Esophagus mucosa (tissue), 1 donor: ENCODE data around the gene SEC14L1. TPM values are rescaled to one million over a fixed set of nuclear protein-coding genes. Genes with fewer than 3 reads are reported as not detected.
"Not testable (repeated sequence)": the region's sequence is repeated elsewhere in the genome, so short reads cannot be mapped to it uniquely, and the experiment has no call there.

Experiments
- ATAC-seq: fragments of 200-7000 bp; cut with Tn5 transposase; one replicate; pipeline ENCODE4 v1.9.1; 2020
- total RNA-seq: library from RNA; stranded (reverse); gene quantifications from one replicate; pipeline ENCODE4 v1.2.4, GENCODE V29; 2023
- donor health status: DM: yes; HTN: yes; CAD: no.

SEC14L1 gene
- total RNA-seq, 1 donor from 2014 or later: 25.9 TPM

DNA sequence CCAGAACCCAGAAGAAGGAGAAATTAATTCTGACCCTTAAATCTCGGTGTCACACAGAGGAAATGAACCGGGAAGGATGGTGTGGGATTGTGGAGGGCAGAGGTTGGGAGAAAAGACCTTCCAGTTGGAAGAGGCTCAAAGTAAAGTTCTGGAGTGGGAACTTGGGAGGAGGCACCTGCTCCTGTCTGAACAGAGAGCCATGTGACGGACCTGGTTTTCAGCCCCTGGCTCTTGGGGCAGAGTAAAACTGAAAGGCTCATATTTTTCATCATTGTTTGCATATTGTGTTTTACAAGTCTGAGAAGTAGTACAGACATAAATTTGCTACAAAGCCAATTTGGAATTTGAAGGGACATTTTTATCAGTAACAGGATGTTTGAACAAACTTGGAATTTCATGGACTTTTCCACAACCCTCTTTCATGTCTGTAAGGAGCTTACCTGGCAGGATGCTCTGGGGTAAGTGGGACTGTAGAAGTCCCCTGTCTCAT, 24.4 kb upstream of the SEC14L1 start:
- no peak for ATAC-seq

DNA sequence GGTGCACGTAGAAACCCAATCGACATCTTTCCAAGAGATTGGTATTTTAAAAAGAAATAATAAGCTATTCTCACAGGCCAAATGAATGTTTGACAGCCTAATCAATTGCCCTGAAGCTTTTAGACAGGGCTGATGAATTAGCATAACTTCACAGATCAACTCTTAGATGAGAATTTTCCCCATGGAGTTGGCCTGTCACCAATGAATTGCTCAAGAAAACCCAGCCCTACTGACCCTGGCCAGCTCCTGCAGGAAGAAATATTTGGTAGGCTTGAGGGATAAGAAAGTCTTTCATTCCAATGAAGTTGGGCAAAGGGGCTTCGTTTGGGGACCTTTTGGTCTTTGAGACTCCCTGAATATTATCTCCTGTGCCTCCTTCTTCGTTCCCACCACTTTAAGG, 23.4 kb upstream of the SEC14L1 start:
- ATAC-seq: no peak

- ATAC-seq: no peak
These were observed 22.4 kb upstream of the SEC14L1 start for GRCh38 chr17:77118251-77118928.

DNA sequence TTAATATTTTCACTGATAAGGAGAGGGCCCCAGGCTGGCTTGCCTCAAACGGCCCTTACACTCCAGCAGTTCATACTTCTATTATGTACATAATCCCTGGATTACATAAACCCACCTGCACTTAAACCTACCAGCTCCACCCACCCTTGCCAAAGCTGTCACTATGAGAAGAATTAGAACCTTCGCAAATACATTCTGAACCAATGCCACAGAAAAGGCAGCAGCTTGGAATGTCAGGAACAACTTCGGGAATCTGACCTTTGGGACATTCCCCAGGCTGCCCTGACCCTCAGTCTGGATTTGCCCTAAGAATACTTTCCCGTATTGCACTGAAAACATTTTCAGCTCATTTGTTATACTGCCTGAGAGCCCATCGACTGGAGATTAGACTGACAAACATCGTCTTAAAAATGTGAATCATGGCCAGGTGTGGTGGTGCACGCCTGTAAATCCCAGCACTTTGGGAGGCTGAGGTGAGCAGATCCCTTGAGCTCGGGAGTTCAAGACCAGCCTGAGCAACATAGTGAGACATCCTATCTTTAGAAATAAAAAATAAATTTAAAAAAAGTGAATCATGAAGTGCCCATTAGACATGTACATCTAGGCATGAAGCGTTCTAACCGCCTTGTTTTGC, 21.0 kb upstream of the SEC14L1 start:
- ATAC-seq: no peak

DNA sequence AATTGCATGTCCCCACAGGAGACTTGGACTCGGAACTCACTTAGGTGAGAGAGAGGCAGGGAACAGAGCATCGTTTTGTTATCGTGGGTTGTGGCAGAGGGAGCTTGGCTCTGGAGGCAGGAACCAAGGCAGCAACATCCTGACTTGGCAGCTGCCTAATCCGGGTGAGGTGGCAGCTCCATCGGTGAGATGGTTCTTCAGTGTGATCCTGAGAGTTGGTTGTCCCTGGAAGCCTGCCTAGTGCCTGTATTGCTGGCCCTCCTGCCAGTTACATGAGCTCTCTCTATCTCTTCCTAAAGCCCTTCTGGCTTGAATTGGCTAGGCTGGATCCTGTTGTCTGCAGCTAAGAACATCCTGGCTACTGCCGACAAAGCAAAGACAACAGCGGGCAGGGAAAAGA, 19.9 kb upstream of the SEC14L1 start:
- ATAC-seq: no peak

- peak; percentile 61 for ATAC-seq
These were observed 16.4 kb upstream of the SEC14L1 start for GRCh38 chr17:77124192-77124889.

DNA sequence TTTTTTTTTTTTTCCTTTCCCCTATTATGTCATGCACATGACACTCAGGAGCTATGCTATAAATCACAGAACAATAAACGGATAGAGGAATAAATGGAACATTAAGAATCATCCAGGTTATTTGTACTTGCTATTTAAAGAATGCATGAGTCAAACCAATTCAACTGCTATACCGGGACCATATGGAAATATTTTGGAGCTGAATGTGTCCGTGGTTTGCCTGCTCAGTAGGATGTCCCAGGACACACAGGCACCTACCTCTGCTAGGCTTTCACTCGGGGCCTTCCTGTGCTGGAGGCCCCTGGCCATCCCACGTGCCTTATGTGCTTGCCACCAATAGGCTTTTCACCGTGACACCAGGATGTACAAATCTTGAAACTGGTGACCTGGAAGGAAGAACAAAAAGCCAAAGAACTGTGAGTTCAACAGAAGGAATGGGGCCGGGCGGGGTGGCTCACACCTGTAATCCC, 15.3 kb upstream of the SEC14L1 start:
- ATAC-seq: peak; percentile 76

DNA sequence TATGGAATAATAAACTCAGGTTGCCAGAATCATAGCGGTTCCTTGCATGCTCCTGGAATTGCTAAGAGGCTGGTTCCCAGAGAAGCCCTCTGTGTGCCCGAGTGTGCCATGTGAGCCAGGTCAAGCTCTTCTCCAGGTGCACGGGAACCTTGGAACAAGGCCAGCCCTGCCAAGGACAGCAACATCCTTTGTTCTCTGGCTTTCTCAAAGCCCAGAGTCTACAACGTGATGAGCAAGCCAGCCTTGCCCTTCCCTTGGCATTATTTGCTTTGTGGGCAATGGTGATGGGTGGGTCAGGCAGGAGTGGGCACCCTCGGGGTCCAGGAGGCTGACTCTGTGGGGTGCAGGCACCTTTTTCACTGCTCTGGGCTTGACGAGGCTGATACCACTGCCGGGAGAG, 14.2 kb upstream of the SEC14L1 start:
- no peak for ATAC-seq

DNA sequence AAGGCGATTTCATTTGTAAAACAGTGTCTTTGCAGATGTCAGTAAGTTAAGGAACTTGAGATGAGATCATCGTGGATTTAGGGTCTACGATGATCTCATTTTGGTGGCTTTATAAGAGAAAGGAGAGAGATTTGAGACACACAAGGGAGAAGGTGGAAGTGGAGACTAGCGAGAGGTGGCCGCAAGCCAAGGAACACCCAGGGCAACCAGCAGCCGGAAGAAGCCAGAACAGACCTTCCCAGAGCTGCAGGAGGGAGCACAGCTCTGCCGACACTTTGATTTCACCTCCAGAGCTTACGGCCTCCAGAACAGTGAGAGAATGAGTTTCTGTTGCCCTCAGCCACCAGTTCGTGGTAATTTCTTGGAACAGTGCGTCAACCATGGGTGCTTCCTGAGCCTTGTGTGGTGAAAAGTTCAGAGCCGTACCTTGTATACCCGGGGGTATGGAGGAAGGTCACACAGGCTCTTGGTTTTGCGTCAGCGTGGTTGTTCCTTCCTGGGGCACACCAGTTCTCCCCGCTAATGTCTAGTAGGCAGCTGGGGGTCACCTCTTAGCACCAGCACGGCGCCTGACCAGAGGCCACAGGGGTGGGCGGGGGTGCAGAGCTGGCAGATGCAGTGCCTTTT, 12.9 kb upstream of the SEC14L1 start:
- ATAC-seq: peak; percentile 24

DNA sequence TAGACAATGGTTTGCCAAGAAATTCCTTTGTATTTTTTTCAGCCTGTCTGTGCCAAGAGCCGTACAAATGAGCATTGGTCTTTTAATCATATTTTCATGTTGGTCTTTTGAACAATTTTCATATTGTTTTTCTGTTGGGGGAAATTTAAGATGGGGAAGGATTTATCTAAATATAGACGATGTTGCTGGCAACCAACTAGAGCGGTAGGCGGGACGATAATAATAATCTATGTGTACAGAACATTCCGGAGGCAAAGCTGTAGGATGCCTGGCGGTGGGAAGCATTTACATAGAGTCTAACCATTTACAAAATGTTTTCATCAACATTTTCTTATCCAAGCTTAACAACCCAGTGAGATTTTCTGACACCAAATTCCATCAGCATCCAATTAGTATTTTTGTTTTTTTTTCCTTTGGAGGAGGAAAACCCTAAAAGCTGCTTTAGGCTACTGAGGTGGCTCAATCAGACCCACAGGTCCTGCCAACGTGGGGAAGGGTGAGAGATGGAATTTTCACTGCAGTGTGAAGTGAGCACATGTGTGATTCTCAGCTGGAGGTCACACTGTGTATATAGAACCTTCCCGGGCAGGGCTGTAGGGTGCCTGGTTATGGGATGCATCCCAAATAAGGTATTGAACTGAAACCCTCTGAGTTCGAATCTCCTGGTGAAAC, 11.7 kb upstream of the SEC14L1 start:
- ATAC-seq: no peak

DNA sequence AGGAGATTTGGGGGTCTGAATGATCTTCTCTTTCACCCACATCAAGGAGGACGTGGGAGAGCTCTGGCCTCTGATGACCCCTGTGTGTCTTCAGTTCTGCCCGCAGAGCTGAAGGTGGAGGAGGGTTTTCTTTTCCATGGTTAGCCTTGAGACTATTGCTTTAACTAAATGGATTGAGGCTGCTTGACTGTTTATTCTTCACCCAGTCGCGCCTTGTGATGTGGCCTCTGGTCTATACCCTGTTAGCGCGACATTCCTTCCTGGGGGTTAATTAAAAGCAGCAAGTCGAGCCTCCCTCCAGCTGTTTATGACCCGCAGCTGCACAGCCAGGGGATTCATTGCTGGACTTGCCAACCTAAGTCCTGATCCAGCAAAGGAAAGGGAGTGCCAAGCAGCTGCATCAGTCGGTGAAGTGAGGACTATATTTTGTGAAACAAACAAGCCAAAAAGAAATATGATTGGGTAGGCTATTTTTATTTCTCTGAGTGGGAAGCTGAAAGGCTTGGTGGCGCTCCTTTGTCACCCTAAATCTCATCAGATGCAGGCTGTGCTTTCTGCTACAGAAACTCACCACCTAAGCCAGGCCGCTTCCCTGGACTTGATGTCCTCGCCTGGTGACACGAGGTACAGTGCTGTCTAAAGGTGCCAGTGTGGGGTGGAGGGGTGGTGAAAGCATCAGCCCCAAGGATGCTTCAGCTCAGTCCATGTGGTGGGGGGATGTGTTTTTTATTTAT, 11.0 kb upstream of the SEC14L1 start:
- ATAC-seq: no peak

DNA sequence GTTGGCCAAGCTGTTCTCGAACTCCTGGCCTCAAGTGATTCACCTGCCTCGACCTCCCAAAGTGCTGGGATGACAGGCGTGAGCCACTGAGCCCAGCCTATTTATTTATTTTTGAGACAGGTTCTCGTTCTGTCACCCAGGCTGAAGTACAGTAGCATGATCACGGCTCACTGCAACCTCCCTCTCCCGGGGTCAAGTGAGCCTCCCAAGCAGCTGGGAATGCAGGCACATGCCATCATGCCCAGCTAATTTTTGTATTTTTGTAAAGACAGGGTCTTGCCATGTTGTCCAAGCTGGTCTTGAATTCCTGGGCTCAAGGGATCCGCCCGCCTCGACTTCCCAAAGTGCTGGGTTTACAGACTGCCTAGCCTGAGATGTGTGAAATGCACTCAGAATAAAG, 10.2 kb upstream of the SEC14L1 start:
- ATAC-seq: no peak

DNA sequence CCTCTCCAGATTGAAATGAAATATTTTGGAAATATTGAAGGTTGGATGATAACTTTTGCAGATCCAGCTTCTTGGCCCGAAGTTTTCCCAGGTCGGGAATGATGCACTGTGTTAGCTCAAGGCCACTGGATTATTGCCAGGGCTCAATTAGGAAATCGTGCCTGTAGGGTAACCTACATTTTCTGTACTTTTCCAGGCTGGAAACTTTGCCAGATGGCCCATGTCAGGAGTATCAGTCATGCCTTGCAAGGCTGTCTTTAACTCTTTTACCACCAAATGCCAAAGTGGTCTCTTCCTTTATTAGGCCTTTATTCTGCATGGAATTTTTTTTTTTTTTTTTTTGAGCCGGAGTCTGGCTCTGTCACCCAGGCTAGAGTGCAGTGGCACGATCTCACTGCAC, 8.9 kb upstream of the SEC14L1 start:
- ATAC-seq: no peak

GRCh38 chr17:77132411-77133086, 8.2 kb upstream of the SEC14L1 start:
- ATAC-seq: peak; percentile 38

DNA sequence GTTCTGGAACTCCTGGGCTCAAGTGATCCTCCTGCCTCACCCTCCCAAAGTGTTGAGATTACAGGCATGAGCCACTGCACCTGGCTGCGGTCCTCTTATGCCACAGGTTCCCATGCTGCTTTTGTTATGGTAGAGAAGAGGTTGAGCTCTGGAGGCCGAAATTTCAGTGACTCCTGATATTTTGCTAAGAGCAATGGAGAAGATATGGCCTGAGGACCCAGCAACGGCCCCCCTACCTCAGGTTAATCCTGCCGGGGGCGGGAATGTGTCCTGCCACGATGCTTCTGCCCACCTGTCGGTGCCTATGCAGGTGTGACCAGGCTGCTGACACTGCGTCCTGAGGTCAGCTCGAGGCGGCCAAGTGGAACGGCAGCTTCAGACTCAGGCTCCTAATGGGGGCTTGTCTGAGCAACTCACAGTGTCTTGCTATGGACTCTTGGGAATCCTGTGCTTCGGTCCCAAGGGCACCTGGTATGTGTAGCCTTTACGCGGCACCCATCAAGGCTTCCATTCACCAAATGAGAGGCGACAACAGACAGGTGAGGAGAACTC, 7.6 kb upstream of the SEC14L1 start:
- ATAC-seq: no peak

GRCh38 chr17:77136420-77136767, 4.4 kb upstream of the SEC14L1 start:
- ATAC-seq: no peak

DNA sequence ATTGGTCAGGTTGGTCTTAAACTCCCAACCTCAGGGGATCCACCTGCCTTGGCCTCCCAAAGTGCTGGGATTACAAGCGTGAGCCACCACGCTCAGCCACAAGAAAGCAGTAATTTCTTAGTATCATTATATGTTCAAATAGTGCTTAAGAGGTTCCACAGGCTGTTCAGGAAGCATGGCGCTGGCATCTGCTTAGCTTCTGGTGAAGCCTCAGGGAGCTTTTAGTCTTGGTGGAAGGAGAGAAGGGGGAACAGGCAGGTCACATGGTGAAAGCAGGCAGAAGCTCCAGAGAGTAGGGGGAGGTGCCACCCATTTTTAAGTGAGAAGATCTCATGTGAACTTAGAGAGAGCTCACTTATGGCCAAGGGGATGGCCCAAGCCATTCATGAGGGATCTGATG, 3.7 kb upstream of the SEC14L1 start:
- ATAC-seq: no peak

- not testable (repeated sequence) for ATAC-seq
These were observed 2.9 kb upstream of the SEC14L1 start for GRCh38 chr17:77137886-77138285.

- ATAC-seq: peak; percentile 96
These were observed 447 bp upstream of the SEC14L1 start for GRCh38 chr17:77140166-77140877.

DNA sequence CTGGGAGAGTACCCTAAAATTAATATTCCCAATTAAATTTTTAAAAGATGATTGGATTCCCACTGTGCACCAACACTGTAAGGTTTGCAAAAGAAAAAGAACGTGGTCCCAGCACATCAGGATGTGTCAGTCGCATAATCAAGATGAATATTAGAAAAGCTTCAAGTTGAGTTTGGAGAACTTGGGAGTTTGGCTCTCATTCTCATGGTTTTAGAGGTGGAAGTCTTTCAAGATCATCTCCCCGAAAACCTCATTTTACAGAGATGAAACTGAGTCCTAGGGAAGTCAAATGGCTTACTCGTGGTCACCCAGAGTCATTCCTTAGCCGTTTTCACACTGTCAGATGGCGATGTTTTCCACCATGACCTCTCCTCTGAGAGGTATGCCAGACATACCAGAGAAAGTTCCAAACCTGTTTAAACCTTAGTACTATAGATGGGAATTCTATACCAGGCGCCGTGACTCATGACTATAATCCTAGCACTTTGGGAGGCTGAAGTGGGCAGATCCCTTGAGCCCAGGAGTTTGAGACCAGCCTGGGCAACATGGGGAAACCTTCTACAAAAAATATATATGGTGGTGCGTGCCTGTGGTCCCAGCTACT, 1.2 kb downstream of the SEC14L1 start:
- ATAC-seq: no peak
